ENCODE measurements around the gene FGF19.

The FGF19 gene

GRCh38 chr11:69686856-69687255, 17.0 kb downstream of the FGF19 start:
- no peaks in the 10 kb centered on the region for H3F3A ChIP-seq (ENCODE audit: insufficient read depth, low read length)
- H3K4me3 ChIP-seq (ENCODE audit: low read depth, low read length, poor library complexity, severe bottlenecking) = no peak overlapping the region
- no peaks in the 10 kb centered on the region for H3K9me3 ChIP-seq (ENCODE audit: low read length)
- H4K20me1 ChIP-seq (ENCODE audit: insufficient read depth, low read length) = no peaks in the 10 kb centered on the region
- no peak overlapping the region for H3K9ac ChIP-seq (ENCODE audit: low read length)
- no peak overlapping the region for H3K27ac ChIP-seq (ENCODE audit: low read depth, low read length, poor library complexity, severe bottlenecking)
- H3K27me3 ChIP-seq (ENCODE audit: insufficient read depth, low read length) = no peaks in the 10 kb centered on the region; the same call in 1 of the 2 replicates
- H2AFZ ChIP-seq (ENCODE audit: low read length) = no peak overlapping the region
- H3K4me1 ChIP-seq (ENCODE audit: insufficient read depth, low read length, severe bottlenecking) = no peaks in the 10 kb centered on the region
- TF ChIP-seq CTCF (IDR thresholded peaks at IDR 0.05; ENCODE audit: low read length) (no peak), EZH2 (IDR thresholded peaks at IDR 0.05; ENCODE audit: borderline replicate concordance, low read length) (no peak)
- H3K9me2 ChIP-seq (ENCODE audit: low read depth, low read length) = no peaks in the 10 kb centered on the region
- no peaks in the 10 kb centered on the region for H3K79me2 ChIP-seq (ENCODE audit: insufficient read depth, low read length)
- H3K36me3 ChIP-seq (ENCODE audit: insufficient read depth, low read length) = no peaks in the 10 kb centered on the region
- no peak overlapping the region for H3K4me2 ChIP-seq (ENCODE audit: low read length)

- no peaks in the 10 kb centered on the region; the same call in 1 of the 2 replicates for H3K27me3 ChIP-seq (ENCODE audit: insufficient read depth, low read length)
- no peak overlapping the region for H3K9ac ChIP-seq (ENCODE audit: low read length)
- no peak overlapping the region for H2AFZ ChIP-seq (ENCODE audit: low read length)
- no peaks in the 10 kb centered on the region for H3K9me2 ChIP-seq (ENCODE audit: low read depth, low read length)
- no peaks in the 10 kb centered on the region for H3K79me2 ChIP-seq (ENCODE audit: insufficient read depth, low read length)
- no peak overlapping the region for H3K27ac ChIP-seq (ENCODE audit: low read depth, low read length, poor library complexity, severe bottlenecking)
- TF ChIP-seq CTCF (IDR thresholded peaks at IDR 0.05; ENCODE audit: low read length) (no peak), EZH2 (IDR thresholded peaks at IDR 0.05; ENCODE audit: borderline replicate concordance, low read length) (no peak)
- no peak overlapping the region for H3K4me2 ChIP-seq (ENCODE audit: low read length)
- H3F3A ChIP-seq (ENCODE audit: insufficient read depth, low read length) = no peaks in the 10 kb centered on the region
- no peak overlapping the region for H3K4me3 ChIP-seq (ENCODE audit: low read depth, low read length, poor library complexity, severe bottlenecking)
- no peaks in the 10 kb centered on the region for H3K4me1 ChIP-seq (ENCODE audit: insufficient read depth, low read length, severe bottlenecking)
- no peaks in the 10 kb centered on the region for H3K36me3 ChIP-seq (ENCODE audit: insufficient read depth, low read length)
- H4K20me1 ChIP-seq (ENCODE audit: insufficient read depth, low read length) = no peaks in the 10 kb centered on the region
- no peaks in the 10 kb centered on the region for H3K9me3 ChIP-seq (ENCODE audit: low read length)
Observed at GRCh38 chr11:69686452-69686851, 17.4 kb downstream of the FGF19 start.

GRCh38 chr11:69685348-69685747, 18.5 kb downstream of the FGF19 start:
- Histone ChIP-seq H3K27ac (ENCODE audit: low read depth, low read length, poor library complexity, severe bottlenecking) (no peak overlapping the region), H3K79me2 (ENCODE audit: insufficient read depth, low read length) (no peaks in the 10 kb centered on the region), H3K36me3 (ENCODE audit: insufficient read depth, low read length) (no peaks in the 10 kb centered on the region), H3K4me2 (ENCODE audit: low read length) (no peak overlapping the region), H4K20me1 (ENCODE audit: insufficient read depth, low read length) (no peaks in the 10 kb centered on the region), H3K27me3 (ENCODE audit: insufficient read depth, low read length) (no peaks in the 10 kb centered on the region), H3F3A (ENCODE audit: insufficient read depth, low read length) (no peaks in the 10 kb centered on the region), H3K9me3 (ENCODE audit: low read length) (no peaks in the 10 kb centered on the region), H3K9ac (ENCODE audit: low read length) (no peak overlapping the region), H2AFZ (ENCODE audit: low read length) (no peak overlapping the region), H3K9me2 (ENCODE audit: low read depth, low read length) (no peaks in the 10 kb centered on the region), H3K4me3 (ENCODE audit: low read depth, low read length, poor library complexity, severe bottlenecking) (no peak overlapping the region), H3K4me1 (ENCODE audit: insufficient read depth, low read length, severe bottlenecking) (no peaks in the 10 kb centered on the region)
- no peak for TF ChIP-seq CTCF (IDR thresholded peaks at IDR 0.05; ENCODE audit: low read length)
- no peak for TF ChIP-seq EZH2 (IDR thresholded peaks at IDR 0.05; ENCODE audit: borderline replicate concordance, low read length)
